Cerebellar cortex (tissue), 1 donor: ENCODE results near the gene CACTIN.
"Not testable (repeated sequence)": the region's sequence is repeated elsewhere in the genome, so short reads cannot be mapped to it uniquely, and the experiment has no call there.

Experiments used
- DNase-seq: peaks from one replicate; pipeline ENCODE4 v3.0.0-alpha.2; 2015; ENCODE audit warnings: low spot score

The CACTIN gene

DNA sequence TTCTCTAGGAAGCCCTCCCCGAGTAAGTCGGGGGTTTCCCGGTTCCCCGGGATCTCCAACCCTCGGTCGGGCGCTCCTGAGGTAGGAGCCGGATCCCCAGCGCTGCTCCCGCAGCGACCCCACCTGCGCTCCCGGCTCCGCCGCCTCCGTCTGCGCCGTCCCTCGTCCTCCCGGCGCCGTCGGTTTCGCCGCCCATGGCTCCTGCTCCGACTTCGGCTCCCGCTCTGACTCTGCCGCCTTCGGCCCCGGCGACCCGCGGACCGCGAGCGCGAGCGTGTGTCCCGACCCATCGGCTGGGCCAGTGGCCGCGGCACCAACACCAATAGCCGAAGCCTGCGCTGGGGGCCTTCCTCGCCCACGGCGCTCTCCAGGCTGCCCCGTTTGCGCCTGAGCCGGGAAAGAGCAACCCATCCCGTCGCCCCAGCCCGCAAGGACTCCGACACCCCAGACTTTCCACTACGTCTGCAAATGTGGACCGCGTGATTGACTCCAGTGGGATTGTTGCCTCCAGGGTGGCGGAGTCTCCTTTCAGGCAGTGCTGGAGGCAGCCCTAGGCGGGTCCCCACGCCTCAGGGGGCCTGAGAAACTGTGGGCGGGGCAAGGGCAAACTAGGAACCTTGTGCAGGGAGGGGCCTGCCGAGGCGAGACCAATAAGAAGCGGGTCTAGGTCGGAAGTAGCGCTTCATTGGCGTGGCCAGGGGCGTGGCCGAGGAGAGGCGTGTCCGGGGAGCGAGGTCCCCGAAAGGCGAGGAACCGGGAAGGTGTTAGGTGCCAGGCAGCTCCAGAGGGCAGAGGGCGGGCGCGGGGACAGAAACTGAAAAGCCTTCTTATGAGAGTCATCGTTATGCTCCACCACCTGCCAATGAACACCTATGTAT lies at the start of gene CACTIN:
CACTIN (minus strand) TSS at position 318 of the 878 bp plus-strand sequence; CDS start at position 290, 28 bp downstream.
- peak; percentile 98 for DNase-seq

DNA sequence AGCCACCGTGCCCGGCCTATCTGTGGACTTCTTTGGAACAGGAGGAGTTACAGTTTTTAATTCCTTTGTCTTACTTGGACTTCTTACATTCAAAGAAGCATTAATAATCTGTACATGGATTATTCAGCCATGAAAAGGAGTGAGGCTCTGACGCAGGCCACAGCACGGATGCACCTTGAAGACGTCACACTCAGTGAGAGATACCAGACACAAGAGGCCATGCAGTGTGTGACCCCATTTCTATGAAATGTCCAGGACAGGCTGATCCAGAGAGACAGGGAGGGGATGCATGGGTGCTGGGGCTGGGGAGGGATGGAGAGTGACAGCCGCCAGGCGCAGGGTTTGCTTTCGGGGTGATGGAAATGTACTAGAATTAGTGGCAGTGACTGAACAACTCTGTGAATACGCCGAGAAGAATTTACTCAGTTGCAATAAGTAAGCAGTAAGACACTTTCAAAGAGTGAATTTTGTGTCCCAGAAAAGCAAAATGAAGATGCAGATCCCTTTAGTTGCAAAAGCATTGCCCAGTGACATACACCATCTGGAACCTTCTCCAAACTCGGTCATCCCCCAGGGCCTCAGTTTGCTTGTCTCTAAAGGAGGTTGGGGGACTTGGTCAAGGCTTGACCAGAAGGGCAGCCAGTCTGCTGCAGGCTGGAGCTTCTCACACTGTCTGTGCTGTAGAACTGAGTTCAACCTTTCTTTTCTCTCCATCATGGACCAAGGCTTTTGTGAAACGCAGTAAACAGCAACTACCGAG lies 48.4 kb upstream of the CACTIN start:
- DNase-seq: no peak

DNA sequence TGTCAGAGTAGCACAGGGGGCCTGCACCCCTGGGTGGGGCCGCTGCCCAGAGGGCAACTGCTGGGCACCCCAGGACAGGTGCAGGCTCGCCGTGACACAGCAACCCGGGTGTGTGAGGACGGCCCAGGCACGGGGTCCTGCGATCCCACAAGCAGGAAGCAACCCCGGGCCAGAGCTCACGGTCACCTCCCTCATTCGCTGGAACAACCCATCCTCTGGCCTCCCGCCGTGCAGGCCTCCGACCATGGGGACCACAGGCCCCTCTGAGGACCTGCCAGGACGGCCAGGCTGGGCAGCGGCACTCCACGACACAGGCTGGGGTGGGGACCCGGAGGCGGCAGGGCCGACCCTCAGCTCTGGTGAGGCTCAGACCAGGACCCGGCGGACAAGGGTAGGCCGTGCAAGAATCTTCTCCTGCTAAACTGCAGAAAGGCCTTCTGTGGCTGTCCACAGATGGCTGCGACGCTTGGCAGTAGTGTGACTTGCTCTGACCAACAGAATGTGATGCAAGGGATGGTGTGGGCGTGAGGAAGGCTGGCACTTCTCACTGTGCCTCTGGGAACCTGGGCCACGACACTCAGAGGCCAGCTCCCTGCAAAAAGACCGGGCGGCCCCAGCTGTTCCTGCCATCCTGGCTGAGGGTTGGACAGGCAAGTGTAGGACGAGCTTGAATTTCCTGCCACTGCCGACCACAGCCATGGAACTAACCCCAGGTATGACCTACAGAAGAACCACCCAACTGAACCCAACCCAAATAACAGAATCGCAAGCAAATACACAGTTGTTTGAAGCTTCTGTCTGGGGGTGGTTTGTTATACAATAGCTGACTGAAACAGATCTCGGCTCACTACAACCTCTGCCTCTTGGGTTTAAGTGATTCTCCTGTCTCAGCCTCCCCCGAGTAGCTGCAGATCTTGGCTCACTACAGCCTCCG lies 47.2 kb upstream of the CACTIN start:
- DNase-seq: peak; percentile 58

- no peak for DNase-seq
These were observed 46.4 kb upstream of the CACTIN start for GRCh38 chr19:3672993-3673392.

- DNase-seq: no peak
These were observed 46.0 kb upstream of the CACTIN start for GRCh38 chr19:3672575-3672948.

DNA sequence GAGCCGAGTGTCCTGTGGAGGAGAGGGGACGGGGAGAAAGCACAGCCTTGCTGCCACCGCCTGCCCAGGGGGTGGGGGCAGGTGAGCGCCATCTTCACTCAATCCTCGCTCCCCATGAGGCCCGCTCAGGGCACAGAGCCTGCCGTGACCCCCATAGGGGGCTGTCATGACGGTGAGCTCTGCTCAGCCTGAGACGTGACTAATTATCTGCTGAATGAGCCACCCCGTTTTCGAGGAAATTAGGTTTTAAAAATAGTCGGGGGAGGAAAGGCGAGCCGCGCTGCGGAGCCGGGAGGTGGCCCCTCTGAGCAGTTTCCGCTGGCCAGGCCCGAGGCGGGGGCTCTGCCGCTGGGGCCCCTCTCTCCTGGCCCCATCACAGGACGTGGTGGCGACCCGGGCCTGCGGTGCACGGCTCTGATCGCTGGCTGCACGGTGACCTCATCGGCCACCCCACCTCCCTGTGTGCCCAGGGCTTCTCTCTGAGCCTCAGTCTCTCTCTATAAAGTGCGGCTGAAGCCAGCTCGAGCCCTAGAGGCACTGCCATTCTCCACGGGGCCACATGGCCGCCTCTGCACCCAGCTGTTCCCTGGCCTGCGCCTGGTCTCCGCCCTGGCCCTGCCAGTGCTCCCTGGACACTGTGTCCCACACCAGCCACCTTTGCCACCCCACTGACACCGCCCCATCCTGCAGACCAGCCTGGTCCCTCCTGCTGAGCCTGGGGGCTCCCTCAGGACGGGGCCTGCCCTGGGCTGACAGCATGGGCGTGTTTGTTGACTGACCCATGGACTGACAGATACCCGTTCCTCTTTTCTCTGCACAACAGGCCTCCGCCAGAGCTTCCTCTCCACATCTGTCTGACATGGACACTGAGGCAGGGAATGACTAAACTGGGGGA lies 45.3 kb upstream of the CACTIN start:
- DNase-seq: no peak

GRCh38 chr19:3670796-3671679 lies 44.4 kb upstream of the CACTIN start:
- no peak for DNase-seq

DNA sequence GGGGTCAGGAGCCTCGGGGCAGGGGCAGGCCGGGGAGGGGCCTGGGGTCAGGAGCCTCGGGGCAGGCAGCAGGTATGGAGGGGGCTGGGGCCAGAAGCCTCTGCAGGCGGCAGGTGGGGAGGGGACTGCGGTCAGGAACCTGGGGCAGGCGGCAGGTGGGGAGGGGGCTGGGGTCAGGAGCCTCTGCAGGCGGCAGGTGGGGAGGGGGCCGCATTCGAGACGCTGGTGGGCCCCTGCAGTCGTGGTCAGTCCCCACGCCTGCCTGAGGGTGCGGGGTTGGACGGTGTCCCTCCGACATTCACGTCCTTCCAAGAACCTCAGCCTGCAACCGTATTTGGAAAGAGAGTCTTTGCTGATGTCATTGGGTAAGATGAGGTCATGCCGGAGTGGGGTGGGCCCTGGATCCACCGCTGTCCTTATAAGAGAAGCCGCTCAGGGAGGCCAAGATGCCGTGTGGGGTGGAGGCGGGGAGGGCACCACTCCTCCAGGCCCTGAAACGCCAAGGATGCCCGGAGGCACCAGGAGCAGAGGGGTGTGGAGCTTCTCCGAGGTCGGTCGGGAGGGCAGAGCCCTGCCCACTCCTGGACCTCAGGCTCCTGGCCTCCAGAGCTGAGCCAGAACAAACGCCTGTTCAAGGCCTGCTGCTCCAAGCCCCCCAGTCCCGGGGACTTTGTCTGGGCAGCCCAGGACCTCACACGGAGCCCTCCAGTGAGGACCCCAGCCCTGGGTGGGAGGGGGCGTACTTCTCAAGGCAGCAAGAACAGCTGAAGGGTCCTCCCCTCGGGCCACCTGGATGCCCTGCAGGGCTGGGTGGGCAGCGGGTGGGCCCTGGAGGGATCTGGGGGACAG lies 43.6 kb upstream of the CACTIN start:
- DNase-seq: peak; percentile 79

DNA sequence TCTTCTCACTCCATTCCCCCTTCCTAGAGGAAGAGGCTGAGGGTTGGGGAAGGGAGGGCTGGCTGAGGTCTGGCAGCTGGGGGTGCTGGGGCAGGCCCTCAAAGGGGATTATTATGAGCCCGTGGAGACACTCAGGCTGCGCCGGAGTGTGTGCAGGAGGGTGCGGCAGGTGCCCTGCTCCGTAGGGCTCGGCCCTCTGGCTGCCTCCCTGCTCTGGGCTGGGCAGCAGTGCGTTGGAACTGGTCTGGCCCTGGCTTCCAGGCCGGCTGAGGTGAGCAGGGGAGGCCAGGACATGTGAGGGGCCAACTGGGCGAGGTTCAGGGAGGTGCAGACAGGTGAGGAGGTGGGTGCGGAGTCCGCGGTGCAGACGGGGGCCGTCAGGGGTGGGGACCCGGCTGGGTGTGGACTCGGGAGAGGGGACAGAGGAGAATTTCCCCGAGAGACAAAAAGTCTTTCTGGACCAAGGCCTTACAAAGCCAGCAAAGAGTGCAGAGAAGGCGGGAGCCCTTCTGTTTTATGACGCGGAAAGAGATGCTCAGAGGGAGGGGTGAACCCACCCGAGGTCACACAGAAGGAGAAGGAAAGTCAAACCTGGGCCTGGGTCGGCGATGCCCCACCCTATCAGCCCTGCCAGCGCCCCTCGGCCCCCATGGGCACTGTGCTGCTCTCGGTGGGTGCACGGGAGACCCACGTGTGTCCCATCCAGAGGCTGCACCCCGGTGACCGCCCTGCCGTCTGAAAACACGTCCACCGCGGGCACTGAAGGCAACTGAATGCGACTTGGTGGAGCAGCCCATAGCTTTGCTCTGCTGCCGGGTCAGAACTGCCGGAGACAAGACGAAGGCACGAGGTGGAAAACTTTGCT lies 42.7 kb upstream of the CACTIN start:
- DNase-seq: no peak

GRCh38 chr19:3668331-3669081 lies 41.9 kb upstream of the CACTIN start:
- no peak for DNase-seq

DNA sequence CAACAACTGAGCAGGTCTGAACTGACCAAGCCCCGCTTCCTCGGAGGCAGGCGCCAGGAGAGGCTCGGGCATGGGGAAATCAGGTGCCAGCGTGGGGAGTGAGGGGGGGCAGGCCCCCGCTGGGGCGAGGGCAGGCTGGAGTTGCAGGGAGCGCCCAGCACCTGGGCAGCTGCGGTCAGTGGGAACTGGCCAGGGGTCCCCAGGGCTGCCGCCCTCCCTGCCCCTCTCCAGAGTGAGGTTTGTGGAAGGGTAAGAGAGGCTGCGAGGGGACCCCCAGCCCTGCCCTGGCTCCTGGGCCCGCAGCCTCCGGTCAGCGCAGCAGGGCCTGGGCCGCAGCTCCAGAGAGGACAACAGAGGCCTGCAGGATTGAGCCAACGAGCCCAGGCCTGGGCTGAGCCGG lies 41.2 kb upstream of the CACTIN start:
- DNase-seq: no peak

DNA sequence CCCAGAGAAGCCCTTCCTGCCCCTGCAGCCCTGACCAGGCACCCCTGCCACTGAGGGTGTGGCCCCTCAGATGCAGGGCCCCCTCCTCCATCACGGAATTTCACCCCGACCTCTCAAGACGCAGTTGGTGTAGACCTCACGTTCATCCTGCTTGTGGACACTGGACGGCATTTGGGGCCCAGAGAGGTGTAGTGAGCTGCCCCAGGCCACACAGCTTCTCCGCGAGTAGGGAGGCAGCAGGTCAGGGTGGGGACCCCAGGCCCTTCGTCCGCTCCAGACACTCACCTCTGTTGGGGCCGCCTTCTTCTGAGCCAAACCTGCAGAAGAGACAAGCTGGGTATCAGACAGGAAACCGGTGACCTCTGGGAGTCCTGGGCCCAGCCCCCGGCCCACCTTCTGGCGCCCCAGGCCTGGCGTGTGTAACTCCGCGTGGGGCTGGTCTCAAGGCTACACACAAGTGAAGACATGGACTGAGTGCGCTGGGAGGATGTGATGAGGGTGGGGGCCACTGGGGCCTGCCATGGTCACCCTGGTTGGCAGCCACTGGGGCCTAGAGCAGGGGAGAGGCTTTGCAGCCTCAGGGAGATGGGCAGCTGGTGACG lies 40.5 kb upstream of the CACTIN start:
- DNase-seq: no peak

GRCh38 chr19:3666545-3666856 lies 39.9 kb upstream of the CACTIN start:
- DNase-seq: not testable (repeated sequence)

GRCh38 chr19:3665681-3666544 lies 39.3 kb upstream of the CACTIN start:
- peak; percentile 55 for DNase-seq

GRCh38 chr19:3664879-3665642 lies 38.5 kb upstream of the CACTIN start:
- DNase-seq: no peak
